ENCODE measurements around the gene IL18BP. TPM values are rescaled to one million over a fixed set of nuclear protein-coding genes. Genes with fewer than 3 reads are reported as not detected.

IL18BP gene
- total and polyA plus RNA-seq, 2 experiments from 2014 or later, result 2.2 to 2.8 TPM

DNA sequence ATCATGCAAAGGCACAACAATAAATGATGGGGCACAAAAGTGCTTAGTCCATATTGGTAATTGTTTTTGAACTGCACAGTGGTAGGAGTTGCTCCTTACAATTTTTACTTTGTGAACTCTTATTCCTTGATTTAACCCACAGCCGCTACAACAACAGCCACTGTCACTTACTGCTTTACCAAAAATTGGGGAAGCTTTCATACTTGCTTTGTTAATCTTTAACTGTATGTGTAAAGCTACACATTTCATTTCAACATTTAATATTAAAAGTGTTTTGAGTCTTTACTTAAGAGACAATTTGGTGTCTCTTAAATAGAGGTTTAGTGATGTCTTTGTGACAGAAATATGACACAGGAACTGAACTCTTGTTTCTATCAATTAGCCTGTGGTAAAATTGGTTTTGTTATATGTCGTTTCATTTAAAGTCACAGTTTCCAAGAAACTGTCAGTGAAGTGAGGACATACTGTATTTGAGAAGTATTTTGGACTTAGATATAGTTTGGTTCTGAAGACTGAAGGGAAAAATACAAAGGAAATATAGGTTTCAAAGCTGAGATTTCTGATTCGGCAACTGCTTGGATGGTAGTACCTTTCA lies 6.5 kb upstream of the IL18BP start:
- H4K20me1 ChIP-seq (ENCODE audit: insufficient read depth, poor library complexity, severe bottlenecking), result no peaks in the 10 kb centered on the region
- TF ChIP-seq EZH2phosphoT487 (IDR thresholded peaks at IDR 0.05; ENCODE audit: low read depth, severe bottlenecking, unreplicated experiment) (no peak), EZH2 (IDR thresholded peaks at IDR 0.05; ENCODE audit: borderline replicate concordance) (no peak)
- TF ChIP-seq, protein P1, sequence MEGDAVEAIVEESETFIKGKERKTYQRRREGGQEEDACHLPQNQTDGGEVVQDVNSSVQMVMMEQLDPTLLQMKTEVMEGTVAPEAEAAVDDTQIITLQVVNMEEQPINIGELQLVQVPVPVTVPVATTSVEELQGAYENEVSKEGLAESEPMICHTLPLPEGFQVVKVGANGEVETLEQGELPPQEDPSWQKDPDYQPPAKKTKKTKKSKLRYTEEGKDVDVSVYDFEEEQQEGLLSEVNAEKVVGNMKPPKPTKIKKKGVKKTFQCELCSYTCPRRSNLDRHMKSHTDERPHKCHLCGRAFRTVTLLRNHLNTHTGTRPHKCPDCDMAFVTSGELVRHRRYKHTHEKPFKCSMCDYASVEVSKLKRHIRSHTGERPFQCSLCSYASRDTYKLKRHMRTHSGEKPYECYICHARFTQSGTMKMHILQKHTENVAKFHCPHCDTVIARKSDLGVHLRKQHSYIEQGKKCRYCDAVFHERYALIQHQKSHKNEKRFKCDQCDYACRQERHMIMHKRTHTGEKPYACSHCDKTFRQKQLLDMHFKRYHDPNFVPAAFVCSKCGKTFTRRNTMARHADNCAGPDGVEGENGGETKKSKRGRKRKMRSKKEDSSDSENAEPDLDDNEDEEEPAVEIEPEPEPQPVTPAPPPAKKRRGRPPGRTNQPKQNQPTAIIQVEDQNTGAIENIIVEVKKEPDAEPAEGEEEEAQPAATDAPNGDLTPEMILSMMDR (IDR thresholded peaks at IDR 0.05; ENCODE audit: poor library complexity), result no peak
- no peaks in the 10 kb centered on the region for H3K4me1 ChIP-seq (ENCODE audit: insufficient read depth)
- H3K27ac ChIP-seq, result no peak overlapping the region
- no peak overlapping the region for H2AFZ ChIP-seq
- 93% methylated on average over 3 of the region's 3 CpGs for WGBS (ENCODE audit: low lambda C conversion rate, missing lambda C conversion rate)
- no peaks in the 10 kb centered on the region for H3K79me2 ChIP-seq
- no peaks in the 10 kb centered on the region for H3K27me3 ChIP-seq
- no peak overlapping the region for H3K4me3 ChIP-seq
- H3K9me2 ChIP-seq (replicated peaks; ENCODE audit: insufficient read depth), result no peaks in the 10 kb centered on the region
- no peak for DNase-seq (ENCODE audit: low spot score)
- no peak overlapping the region for H3K4me2 ChIP-seq
- H3K9me3 ChIP-seq (ENCODE audit: low read depth), result no peaks in the 10 kb centered on the region
- no peaks in the 10 kb centered on the region for H3K36me3 ChIP-seq (replicated peaks; ENCODE audit: insufficient read depth, low read depth)

DNA sequence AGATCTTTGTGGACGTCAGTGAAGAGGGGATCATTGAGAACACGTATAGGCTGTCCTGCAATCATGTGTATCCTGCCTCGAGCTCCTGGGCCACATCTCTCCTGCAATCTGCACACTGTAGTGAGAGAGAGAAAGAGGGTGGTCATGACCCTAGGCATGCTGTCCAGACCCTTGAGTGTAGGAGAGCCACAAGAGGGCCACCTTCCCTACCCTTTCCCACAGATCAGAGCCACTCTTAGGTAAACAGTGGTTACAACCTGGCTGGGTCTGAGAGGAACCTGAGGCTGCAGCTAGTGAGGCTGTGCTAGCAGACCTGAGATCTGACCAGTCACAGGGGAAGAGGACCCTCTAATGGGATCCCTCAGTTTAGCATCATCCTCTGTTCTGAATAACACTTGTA lies 3.9 kb upstream of the IL18BP start:
- WGBS (ENCODE audit: low lambda C conversion rate, missing lambda C conversion rate), result 87% methylated on average over 3 of the region's 3 CpGs
- Histone ChIP-seq H3K27me3 (no peaks in the 10 kb centered on the region), H3K9me2 (replicated peaks; ENCODE audit: insufficient read depth) (no peaks in the 10 kb centered on the region), H3K4me1 (ENCODE audit: insufficient read depth) (no peaks in the 10 kb centered on the region), H3K4me2 (no peak overlapping the region), H3K27ac (no peak overlapping the region), H3K79me2 (no peaks in the 10 kb centered on the region), H3K4me3 (no peak overlapping the region), H2AFZ (no peak overlapping the region), H4K20me1 (ENCODE audit: insufficient read depth, poor library complexity, severe bottlenecking) (no peaks in the 10 kb centered on the region), H3K36me3 (replicated peaks; ENCODE audit: insufficient read depth, low read depth) (no peaks in the 10 kb centered on the region), H3K9me3 (ENCODE audit: low read depth) (no peaks in the 10 kb centered on the region)
- TF ChIP-seq EZH2phosphoT487 (IDR thresholded peaks at IDR 0.05; ENCODE audit: low read depth, severe bottlenecking, unreplicated experiment) (no peak), EZH2 (IDR thresholded peaks at IDR 0.05; ENCODE audit: borderline replicate concordance) (no peak)
- TF ChIP-seq, protein P1 (IDR thresholded peaks at IDR 0.05; ENCODE audit: poor library complexity), result no peak
- DNase-seq (ENCODE audit: low spot score), result no peak

DNA sequence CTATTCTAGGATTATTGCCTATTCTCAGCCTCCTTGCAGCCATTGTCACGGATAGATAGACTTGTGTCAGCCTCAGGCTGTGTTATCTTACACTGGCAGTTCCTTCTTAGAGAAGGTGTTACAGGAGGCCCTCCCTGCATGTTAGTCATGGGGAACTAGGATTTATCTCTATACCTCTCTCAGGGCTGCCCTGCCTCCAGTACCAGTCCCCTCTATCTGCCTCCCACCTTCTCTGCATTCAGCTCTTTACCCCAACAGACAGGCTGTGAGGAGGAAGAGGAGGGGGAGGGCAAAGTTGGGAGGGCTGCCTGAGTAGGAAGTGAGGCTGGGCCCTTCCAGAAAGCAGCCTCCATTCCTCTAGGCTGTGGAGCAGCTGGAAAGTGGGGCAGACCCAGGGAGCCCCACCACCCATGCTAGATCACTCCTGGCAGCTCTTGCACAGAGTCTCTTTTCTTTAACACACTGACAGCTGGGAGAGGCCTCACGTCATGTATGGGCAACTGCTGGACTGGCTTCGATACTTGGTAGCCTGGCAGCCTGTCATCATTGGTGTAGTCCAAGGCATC lies 2.9 kb upstream of the IL18BP start:
- no peaks in the 10 kb centered on the region for H3K36me3 ChIP-seq (replicated peaks; ENCODE audit: insufficient read depth, low read depth)
- H3K4me2 ChIP-seq, result no peak overlapping the region
- H3K4me3 ChIP-seq, result no peak overlapping the region
- no peaks in the 10 kb centered on the region for H3K9me2 ChIP-seq (replicated peaks; ENCODE audit: insufficient read depth)
- H3K4me1 ChIP-seq (ENCODE audit: insufficient read depth), result no peaks in the 10 kb centered on the region
- H4K20me1 ChIP-seq (ENCODE audit: insufficient read depth, poor library complexity, severe bottlenecking), result no peaks in the 10 kb centered on the region
- TF ChIP-seq EZH2 (IDR thresholded peaks at IDR 0.05; ENCODE audit: borderline replicate concordance), result no peak
- TF ChIP-seq, protein P1 (IDR thresholded peaks at IDR 0.05; ENCODE audit: poor library complexity), result no peak
- TF ChIP-seq EZH2phosphoT487 (IDR thresholded peaks at IDR 0.05; ENCODE audit: low read depth, severe bottlenecking, unreplicated experiment), result no peak
- H3K27me3 ChIP-seq, result no peaks in the 10 kb centered on the region
- no peaks in the 10 kb centered on the region for H3K79me2 ChIP-seq
- H2AFZ ChIP-seq, result no peak overlapping the region
- no peak overlapping the region for H3K27ac ChIP-seq
- H3K9me3 ChIP-seq (ENCODE audit: low read depth), result no peaks in the 10 kb centered on the region
- DNase-seq (ENCODE audit: low spot score), result no peak
- 96% methylated on average over 3 of the region's 3 CpGs for WGBS (ENCODE audit: low lambda C conversion rate, missing lambda C conversion rate)

Data from hepatocyte (in vitro differentiated cells).